OCI-LY1 (cell line): ENCODE data around the gene SYT10.

ENCODE experiments used
- H2AFZ ChIP-seq: fragments of 200-600 bp; sonication (generic), shearing (Covaris generic); 2 replicates; pipeline ENCODE4 v1.6.0; 2014; ENCODE audit warnings: antibody characterized with exemption, mild to moderate bottlenecking, low read length
- H3F3A ChIP-seq: fragments of 200-600 bp; sonication (generic), shearing (Covaris generic); 2 replicates; pipeline ENCODE4 v1.6.0; 2014; ENCODE audit warnings: mild to moderate bottlenecking, antibody characterized with exemption, low read length, moderate library complexity; ENCODE audit not compliant: insufficient read depth
- H3K27ac ChIP-seq: fragments of 200-600 bp; sonication (generic); 2 replicates; pipeline ENCODE4 v1.5.1; 2014; ENCODE audit warnings: low read length, mixed run types, mild to moderate bottlenecking, low read depth; ENCODE audit not compliant: poor library complexity, severe bottlenecking
- H3K27me3 ChIP-seq: fragments of 200-600 bp; sonication (generic); 2 replicates; pipeline ENCODE4 v1.6.0; 2014; ENCODE audit warnings: antibody characterized with exemption, mild to moderate bottlenecking, low read length, moderate library complexity; ENCODE audit not compliant: insufficient read depth
- H3K36me3 ChIP-seq: fragments of 200-600 bp; sonication (generic); 2 replicates; pipeline ENCODE4 v1.6.1; 2014; ENCODE audit warnings: mild to moderate bottlenecking, antibody characterized with exemption, low read length, moderate library complexity, mixed read lengths; ENCODE audit not compliant: insufficient read depth
- H3K4me1 ChIP-seq: fragments of 200-600 bp; sonication (generic); 2 replicates; pipeline ENCODE4 v1.5.1; 2014; ENCODE audit warnings: mild to moderate bottlenecking, low read length, moderate library complexity; ENCODE audit not compliant: insufficient read depth, severe bottlenecking
- H3K4me2 ChIP-seq: fragments of 200-600 bp; sonication (generic), shearing (Covaris generic); 2 replicates; pipeline ENCODE4 v1.6.1; 2014; ENCODE audit warnings: low read length
- H3K4me3 ChIP-seq: fragments of 200-600 bp; sonication (generic); 2 replicates; pipeline ENCODE4 v1.5.1; 2014; ENCODE audit warnings: low read length, low read depth, mild to moderate bottlenecking, mixed read lengths; ENCODE audit not compliant: poor library complexity, severe bottlenecking
- H3K79me2 ChIP-seq: fragments of 200-600 bp; shearing (Covaris generic); 2 replicates; pipeline ENCODE4 v1.6.1; 2016; ENCODE audit warnings: mixed run types, low read length, mixed read lengths; ENCODE audit not compliant: insufficient read depth
- H3K9ac ChIP-seq: fragments of 200-600 bp; sonication (generic), shearing (Covaris generic); 2 replicates; pipeline ENCODE4 v1.6.1; 2014; ENCODE audit warnings: mild to moderate bottlenecking, low read length, mixed read lengths
- H3K9me2 ChIP-seq: fragments of 200-600 bp; sonication (generic), shearing (Covaris generic); 2 replicates; pipeline ENCODE4 v1.6.1; 2014; ENCODE audit warnings: low read depth, mild to moderate bottlenecking, low read length, mixed read lengths
- H3K9me3 ChIP-seq: fragments of 200-600 bp; shearing (Covaris generic); 2 replicates; pipeline ENCODE4 v1.6.1; 2014; ENCODE audit warnings: low read length, mixed read lengths
- H4K20me1 ChIP-seq: fragments of 200-600 bp; sonication (generic), shearing (Covaris generic); 2 replicates; pipeline ENCODE4 v1.6.0; 2016; ENCODE audit warnings: mild to moderate bottlenecking, low read length; ENCODE audit not compliant: insufficient read depth
- EZH2 ChIP-seq: fragments of 200-600 bp; sonication (generic), shearing (Covaris generic); IDR thresholded peaks from 2 replicates; pipeline ENCODE4 v1.8.0; 2017; ENCODE audit warnings: borderline replicate concordance, mixed run types, mild to moderate bottlenecking, antibody characterized with exemption, low read length, moderate library complexity, mixed read lengths
- TF ChIP-seq, protein P1 (sequence below): fragments of 200-600 bp; sonication (generic), shearing (Covaris generic); IDR thresholded peaks from 2 replicates; pipeline ENCODE4 v1.5.1; 2017; ENCODE audit warnings: mild to moderate bottlenecking, antibody characterized with exemption, low read length, moderate library complexity, mixed read lengths

Gene SYT10

DNA sequence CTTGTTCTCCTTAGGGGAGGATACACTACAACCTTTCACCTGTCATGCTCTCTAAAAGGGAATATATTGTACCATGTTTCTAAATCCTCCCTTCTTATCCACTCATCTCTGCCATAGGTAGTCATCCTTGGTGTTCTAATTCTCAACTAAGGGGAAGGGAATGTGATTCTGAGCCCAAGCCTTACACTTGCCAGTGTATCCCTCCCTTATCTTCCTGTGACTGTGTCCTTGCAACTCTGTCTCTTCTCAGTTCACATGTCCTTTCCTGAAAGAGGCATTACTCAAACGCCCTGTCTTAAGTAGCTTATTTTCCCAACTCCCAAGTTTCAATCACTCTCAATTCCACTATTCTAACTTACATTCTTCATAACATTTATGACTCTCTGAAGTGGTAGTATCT lies 44.5 kb upstream of the SYT10 start:
- H3K4me1 ChIP-seq, result no peaks in the 10 kb centered on the region
- no peak overlapping the region for H3K27ac ChIP-seq
- H3F3A ChIP-seq, result no peaks in the 10 kb centered on the region
- no peaks in the 10 kb centered on the region for H3K79me2 ChIP-seq
- H3K36me3 ChIP-seq, result no peaks in the 10 kb centered on the region
- no peaks in the 10 kb centered on the region for H4K20me1 ChIP-seq
- H3K27me3 ChIP-seq, result no peaks in the 10 kb centered on the region
- H3K4me3 ChIP-seq, result no peak overlapping the region
- no peak overlapping the region for H2AFZ ChIP-seq
- TF ChIP-seq EZH2, result no peak
- H3K4me2 ChIP-seq, result no peak overlapping the region
- H3K9ac ChIP-seq, result no peak overlapping the region
- H3K9me2 ChIP-seq, result no peaks in the 10 kb centered on the region
- no peaks in the 10 kb centered on the region for H3K9me3 ChIP-seq

DNA sequence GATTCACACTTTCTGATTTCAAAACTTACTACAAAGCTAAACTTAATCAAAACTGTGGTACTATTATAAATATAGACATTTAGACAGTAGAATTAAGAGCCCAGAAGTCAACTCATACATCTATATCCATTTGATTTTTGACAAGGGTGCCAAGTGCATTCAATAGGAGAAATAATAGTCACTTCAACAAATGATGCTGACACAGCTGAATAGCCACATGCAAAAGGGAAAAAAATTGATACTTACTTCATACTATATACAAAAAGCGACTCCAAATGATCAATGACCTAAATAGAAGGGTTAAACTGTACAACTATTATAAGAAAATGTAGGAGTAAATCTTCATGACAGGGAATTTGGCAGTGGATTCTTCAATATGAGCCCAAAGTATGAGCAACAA lies 40.7 kb upstream of the SYT10 start:
- no peak overlapping the region for H3K4me3 ChIP-seq
- no peaks in the 10 kb centered on the region for H3K27me3 ChIP-seq
- H3K4me2 ChIP-seq, result no peak overlapping the region
- no peaks in the 10 kb centered on the region for H3K9me3 ChIP-seq
- no peaks in the 10 kb centered on the region for H3K4me1 ChIP-seq
- H3K27ac ChIP-seq, result no peak overlapping the region
- no peaks in the 10 kb centered on the region for H3K79me2 ChIP-seq
- no peaks in the 10 kb centered on the region for H3F3A ChIP-seq
- no peak overlapping the region for H3K9ac ChIP-seq
- H4K20me1 ChIP-seq, result no peaks in the 10 kb centered on the region
- TF ChIP-seq, protein P1, sequence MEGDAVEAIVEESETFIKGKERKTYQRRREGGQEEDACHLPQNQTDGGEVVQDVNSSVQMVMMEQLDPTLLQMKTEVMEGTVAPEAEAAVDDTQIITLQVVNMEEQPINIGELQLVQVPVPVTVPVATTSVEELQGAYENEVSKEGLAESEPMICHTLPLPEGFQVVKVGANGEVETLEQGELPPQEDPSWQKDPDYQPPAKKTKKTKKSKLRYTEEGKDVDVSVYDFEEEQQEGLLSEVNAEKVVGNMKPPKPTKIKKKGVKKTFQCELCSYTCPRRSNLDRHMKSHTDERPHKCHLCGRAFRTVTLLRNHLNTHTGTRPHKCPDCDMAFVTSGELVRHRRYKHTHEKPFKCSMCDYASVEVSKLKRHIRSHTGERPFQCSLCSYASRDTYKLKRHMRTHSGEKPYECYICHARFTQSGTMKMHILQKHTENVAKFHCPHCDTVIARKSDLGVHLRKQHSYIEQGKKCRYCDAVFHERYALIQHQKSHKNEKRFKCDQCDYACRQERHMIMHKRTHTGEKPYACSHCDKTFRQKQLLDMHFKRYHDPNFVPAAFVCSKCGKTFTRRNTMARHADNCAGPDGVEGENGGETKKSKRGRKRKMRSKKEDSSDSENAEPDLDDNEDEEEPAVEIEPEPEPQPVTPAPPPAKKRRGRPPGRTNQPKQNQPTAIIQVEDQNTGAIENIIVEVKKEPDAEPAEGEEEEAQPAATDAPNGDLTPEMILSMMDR, result no peak
- no peak for TF ChIP-seq EZH2
- no peaks in the 10 kb centered on the region for H3K36me3 ChIP-seq
- H3K9me2 ChIP-seq, result no peaks in the 10 kb centered on the region
- H2AFZ ChIP-seq, result no peak overlapping the region

DNA sequence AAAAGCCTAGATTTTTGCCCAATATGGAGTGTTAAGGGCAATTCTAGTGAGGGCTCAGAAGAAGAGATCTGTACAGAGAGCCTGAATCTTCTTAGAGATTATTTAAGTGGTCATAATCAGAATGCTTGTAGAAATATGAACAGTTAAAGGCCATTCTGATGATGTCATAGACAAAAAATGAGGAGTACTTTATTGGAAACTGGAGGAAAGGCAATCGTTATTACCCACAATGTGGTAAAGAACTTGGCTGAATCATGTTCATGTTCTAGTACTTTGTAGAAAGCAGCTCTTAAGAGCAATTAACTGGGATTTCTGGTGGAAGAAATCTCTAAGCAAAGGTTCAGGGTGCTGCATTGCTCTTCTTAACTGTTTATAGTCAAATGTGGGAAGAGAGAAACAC lies 36.4 kb upstream of the SYT10 start:
- H3F3A ChIP-seq, result no peaks in the 10 kb centered on the region
- no peak overlapping the region for H2AFZ ChIP-seq
- no peaks in the 10 kb centered on the region for H3K27me3 ChIP-seq
- H3K36me3 ChIP-seq, result no peaks in the 10 kb centered on the region
- no peak overlapping the region for H3K27ac ChIP-seq
- TF ChIP-seq, protein P1, result no peak
- TF ChIP-seq EZH2, result no peak
- no peak overlapping the region for H3K9ac ChIP-seq
- no peak overlapping the region for H3K4me3 ChIP-seq
- no peak overlapping the region for H3K4me2 ChIP-seq
- H4K20me1 ChIP-seq, result no peaks in the 10 kb centered on the region
- no peaks in the 10 kb centered on the region for H3K9me3 ChIP-seq
- no peaks in the 10 kb centered on the region for H3K79me2 ChIP-seq
- H3K9me2 ChIP-seq, result no peaks in the 10 kb centered on the region
- no peaks in the 10 kb centered on the region for H3K4me1 ChIP-seq

DNA sequence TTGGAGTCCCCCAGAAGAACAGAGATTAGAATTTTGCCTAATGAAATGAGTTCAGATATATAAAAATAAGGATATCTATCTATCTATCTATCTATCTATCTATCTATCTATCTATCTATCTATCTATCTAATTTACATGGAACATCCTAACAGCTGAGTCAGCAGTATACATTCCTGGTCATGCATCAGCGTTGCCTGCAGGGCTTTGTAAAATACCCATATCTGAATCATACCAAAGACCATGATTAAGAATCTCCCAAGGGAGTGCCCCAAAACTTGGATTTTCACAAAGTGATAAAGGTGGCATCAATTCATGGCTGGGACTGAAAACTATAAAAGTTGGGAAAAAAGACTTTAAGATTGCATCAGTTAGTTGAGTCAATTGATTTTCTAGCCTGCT lies 32.7 kb upstream of the SYT10 start:
- H3K27me3 ChIP-seq, result no peaks in the 10 kb centered on the region
- H2AFZ ChIP-seq, result no peak overlapping the region
- H3K27ac ChIP-seq, result no peak overlapping the region
- no peaks in the 10 kb centered on the region for H3K36me3 ChIP-seq
- no peaks in the 10 kb centered on the region for H3K9me3 ChIP-seq
- H3K9ac ChIP-seq, result no peak overlapping the region
- no peaks in the 10 kb centered on the region for H3K4me1 ChIP-seq
- no peaks in the 10 kb centered on the region for H3F3A ChIP-seq
- no peaks in the 10 kb centered on the region for H3K9me2 ChIP-seq
- no peak overlapping the region for H3K4me2 ChIP-seq
- no peaks in the 10 kb centered on the region for H3K79me2 ChIP-seq
- no peak for TF ChIP-seq EZH2
- TF ChIP-seq, protein P1, result no peak
- H4K20me1 ChIP-seq, result no peaks in the 10 kb centered on the region
- H3K4me3 ChIP-seq, result no peak overlapping the region
